HepG2 (cell line): Measurements from ENCODE around the gene HES7. TPM values are rescaled to one million over a fixed set of nuclear protein-coding genes. Genes with fewer than 3 reads are reported as not detected.

Experiments
- ADNP ChIP-seq: sonication (generic); formaldehyde crosslinking; IDR thresholded peaks from 2 replicates; pipeline ENCODE4 v1.4.0; 2020; ENCODE audit warnings: missing genetic modification reagents
- AKNA ChIP-seq: sonication (generic); formaldehyde crosslinking; IDR thresholded peaks from 2 replicates; pipeline ENCODE4 v1.4.0; 2020; ENCODE audit warnings: missing genetic modification reagents, borderline replicate concordance
- HMGA1 ChIP-seq: sonication (generic); formaldehyde crosslinking; conservative IDR thresholded peaks from 2 replicates; pipeline ENCODE4 v1.4.0; 2020; ENCODE audit warnings: missing genetic modification reagents
- PATZ1 ChIP-seq: sonication (generic); formaldehyde crosslinking; IDR thresholded peaks from 2 replicates; pipeline ENCODE4 v1.4.0; 2020; ENCODE audit warnings: missing genetic modification reagents
- SIN3B ChIP-seq: fragments of 150-350 bp; IDR thresholded peaks from 2 replicates; pipeline ENCODE4 v1.6.1; 2014; ENCODE audit warnings: low read length
- ZBTB21 ChIP-seq: sonication (generic); formaldehyde crosslinking; IDR thresholded peaks from 2 replicates; pipeline ENCODE4 v1.4.0; 2020; ENCODE audit warnings: missing genetic modification reagents
- ZBTB34 ChIP-seq: sonication (generic); formaldehyde crosslinking; IDR thresholded peaks from 2 replicates; pipeline ENCODE4 v1.8.0; 2022; ENCODE audit warnings: mild to moderate bottlenecking, missing genetic modification reagents
- ZFP36L2 ChIP-seq: sonication (generic); formaldehyde crosslinking; IDR thresholded peaks from 2 replicates; pipeline ENCODE4 v1.4.0; 2020; ENCODE audit warnings: missing genetic modification reagents
- ZNF207 ChIP-seq: fragments of 450-650 bp; IDR thresholded peaks from 2 replicates; pipeline ENCODE4 v1.6.1; 2016; ENCODE audit warnings: antibody characterized with exemption, borderline replicate concordance
- ZNF407 ChIP-seq: sonication (generic); formaldehyde crosslinking; IDR thresholded peaks from one replicate; pipeline ENCODE4 v1.5.1; 2020; ENCODE audit warnings: mild to moderate bottlenecking, missing genetic modification reagents; ENCODE audit errors: not compliant biosample characterization
- ZNF549 ChIP-seq: sonication (generic); formaldehyde crosslinking; IDR thresholded peaks from 2 replicates; pipeline ENCODE4 v1.5.0; 2020; ENCODE audit warnings: missing genetic modification reagents
- ZNF589 ChIP-seq: sonication (generic); formaldehyde crosslinking; conservative IDR thresholded peaks from 2 replicates; pipeline ENCODE4 v1.8.0; 2022; ENCODE audit warnings: mild to moderate bottlenecking, moderate library complexity, missing genetic modification reagents
- polyA plus RNA-seq, 8 experiments: library from polyadenylated mRNA; depleted of rRNA in 3 of 8; stranded (reverse) in 7 of 8; unstranded in 1 of 8; fragments of >200 nt; fragmentation: Illumina TruSeq in 4 of 8; extraction: Trizol in 4 of 8; gene quantifications; 2 replicates each; pipeline versions ENCODE4 v1.2.1 to v1.2.3, GENCODE V29; 2011 to 2016; ENCODE audit warnings: low read depth in 4 of 8, missing spikeins in 1 of 8, mixed read lengths in 1 of 8; ENCODE audit not compliant: insufficient read depth in 1 of 8
- total RNA-seq, 5 experiments: library from RNA; depleted of rRNA; stranded (reverse); fragments of >200 nt; fragmentation: Illumina TruSeq; extraction: Trizol; gene quantifications; 2 replicates each; pipeline ENCODE4 v1.2.3, GENCODE V29; 2016; ENCODE audit warnings: low read depth in 1 of 5

Gene HES7
- total and polyA plus RNA-seq, 2 of the 13 experiments (the other 11 are each of a cell fraction or from before 2014, with no cell fraction given) = not detected

GRCh38 chr17:8153957-8154607 is 30.2 kb upstream of the HES7 start (continued):
- TF ChIP-seq ZNF207 (no peak), AKNA (no peak), PATZ1 (CRISPR knock-in tag) (peak; percentile 75), ZNF407 (CRISPR knock-in tag) (no peak), ZNF589 (CRISPR knock-in tag) (no peak), ZNF549 (CRISPR knock-in tag) (no peak), ZFP36L2 (CRISPR knock-in tag) (no peak), ADNP (CRISPR knock-in tag) (0 out of 2 replicates have a peak, but pooled peaks have one; percentile 7), ZBTB34 (CRISPR knock-in tag) (no peak), SIN3B (no peak), HMGA1 (no peak), ZBTB21 (CRISPR knock-in tag) (peak; percentile 80)
